HG03159 (cell line): ENCODE measurements around the gene CTXND1.

ENCODE experiments used
- ATAC-seq: cut with Tn5 transposase; IDR thresholded peaks from one replicate; pipeline ENCODE4 v1.9.1; 2021; ENCODE audit warnings: mild to moderate bottlenecking, moderate library complexity; ENCODE audit not compliant: unreplicated experiment

Gene CTXND1

DNA sequence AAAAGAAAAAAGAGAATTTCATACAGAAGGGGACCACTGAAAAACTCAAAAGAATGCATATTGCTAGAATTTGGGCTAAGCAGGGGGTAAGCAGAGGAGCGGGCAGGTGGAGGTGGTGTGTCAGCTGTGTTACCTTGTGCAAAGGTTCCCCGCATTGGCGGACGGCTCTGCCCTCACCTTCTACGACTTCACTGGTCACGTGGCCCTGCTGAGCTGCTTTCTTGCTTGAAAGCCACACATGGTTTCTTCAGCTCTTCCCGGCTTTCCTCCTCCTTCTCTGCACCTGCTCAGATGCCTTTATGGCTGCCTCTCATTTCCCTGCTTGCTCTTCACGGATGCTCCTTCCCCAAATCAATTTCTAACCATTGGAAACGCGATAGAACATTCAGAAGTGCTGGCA lies 68.7 kb downstream of the CTXND1 start:
- ATAC-seq: no peak

DNA sequence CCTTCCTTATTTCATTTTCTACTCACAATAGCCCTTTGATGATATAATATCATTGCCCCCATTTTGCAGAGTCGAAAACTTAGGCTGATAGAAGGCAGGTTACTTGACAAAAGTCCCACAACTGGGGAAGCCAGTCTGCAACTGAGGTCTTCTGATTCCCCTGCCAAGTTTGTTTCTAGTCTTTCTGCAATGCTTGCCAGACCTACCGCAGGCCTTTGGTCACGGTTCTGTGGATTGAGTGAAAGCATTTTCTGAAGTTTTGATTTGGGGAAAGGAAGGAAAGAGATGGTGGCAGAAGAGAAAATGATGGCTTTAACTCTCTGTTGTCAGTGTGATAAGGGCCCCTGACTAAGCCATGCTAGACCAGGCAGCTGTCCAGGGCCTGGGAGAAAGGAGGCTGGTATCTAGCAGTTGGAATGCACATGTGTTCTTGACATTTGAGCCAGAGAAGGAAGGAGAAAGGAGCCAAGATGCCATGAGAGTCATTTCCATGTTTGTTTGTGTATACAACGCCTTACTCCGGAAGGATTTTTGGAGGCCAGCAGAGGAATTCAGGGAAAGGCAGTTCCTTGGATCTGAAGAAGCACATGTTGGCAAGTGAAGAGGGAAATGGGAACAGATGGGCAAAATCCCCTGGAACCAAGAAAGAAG lies 69.3 kb downstream of the CTXND1 start:
- ATAC-seq: no peak

DNA sequence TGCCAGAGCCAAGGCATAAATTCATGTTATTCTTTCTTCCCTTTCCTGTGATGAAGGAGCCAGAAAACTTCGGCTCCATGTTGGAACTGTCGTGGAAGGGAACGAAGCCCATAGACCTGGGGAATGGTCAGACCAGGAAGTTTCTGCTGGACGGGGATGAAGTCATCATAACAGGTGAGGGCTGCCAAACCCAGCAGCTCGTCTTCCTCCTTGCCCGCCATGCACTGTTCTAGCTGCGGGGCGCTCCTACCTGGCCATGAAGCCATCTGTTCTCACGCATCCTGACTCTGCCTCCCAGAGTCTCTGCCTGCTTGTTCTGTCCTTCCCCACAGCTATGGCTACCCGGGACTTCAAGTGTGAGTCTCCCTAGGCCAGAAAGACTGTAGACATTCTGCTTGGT lies 71.0 kb downstream of the CTXND1 start:
- no peak for ATAC-seq

DNA sequence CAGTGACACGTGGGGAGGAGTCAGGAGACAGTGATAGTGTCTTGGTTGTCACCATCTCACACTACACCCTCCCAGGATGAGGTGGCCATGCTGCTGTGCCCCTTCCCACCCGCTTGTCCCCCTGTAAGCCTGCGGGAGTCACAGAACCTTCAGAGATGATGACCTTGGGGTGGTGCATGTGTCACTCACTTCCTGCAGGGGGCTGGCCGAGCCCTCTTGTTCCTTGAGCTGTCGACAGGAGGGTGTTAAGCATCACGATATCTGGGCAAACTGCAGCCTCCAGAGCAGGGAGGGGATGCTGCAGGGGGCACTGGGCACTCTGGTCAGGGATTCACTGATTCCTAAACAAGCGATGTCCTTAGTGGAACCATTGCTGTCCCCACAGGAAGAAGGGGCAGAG lies 71.5 kb downstream of the CTXND1 start:
- no peak for ATAC-seq

DNA sequence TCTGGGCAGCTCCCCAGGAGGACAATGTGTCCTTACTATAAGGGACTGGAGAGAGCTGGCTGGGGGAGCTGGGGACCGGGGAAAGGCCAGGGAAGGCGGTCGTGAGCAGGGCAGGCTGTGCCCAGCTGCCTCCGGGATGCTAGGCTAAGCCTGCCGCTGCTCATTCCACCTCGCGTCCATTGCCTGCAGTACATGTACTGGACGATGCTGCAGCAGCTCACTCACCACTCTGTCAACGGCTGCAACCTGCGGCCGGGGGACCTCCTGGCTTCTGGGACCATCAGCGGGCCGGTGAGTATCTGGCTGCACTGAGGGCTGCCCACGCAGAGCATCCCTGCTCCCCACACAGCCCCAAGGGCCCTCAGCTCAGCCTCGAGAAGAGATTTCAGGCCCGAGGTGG lies 72.1 kb downstream of the CTXND1 start:
- no peak for ATAC-seq

DNA sequence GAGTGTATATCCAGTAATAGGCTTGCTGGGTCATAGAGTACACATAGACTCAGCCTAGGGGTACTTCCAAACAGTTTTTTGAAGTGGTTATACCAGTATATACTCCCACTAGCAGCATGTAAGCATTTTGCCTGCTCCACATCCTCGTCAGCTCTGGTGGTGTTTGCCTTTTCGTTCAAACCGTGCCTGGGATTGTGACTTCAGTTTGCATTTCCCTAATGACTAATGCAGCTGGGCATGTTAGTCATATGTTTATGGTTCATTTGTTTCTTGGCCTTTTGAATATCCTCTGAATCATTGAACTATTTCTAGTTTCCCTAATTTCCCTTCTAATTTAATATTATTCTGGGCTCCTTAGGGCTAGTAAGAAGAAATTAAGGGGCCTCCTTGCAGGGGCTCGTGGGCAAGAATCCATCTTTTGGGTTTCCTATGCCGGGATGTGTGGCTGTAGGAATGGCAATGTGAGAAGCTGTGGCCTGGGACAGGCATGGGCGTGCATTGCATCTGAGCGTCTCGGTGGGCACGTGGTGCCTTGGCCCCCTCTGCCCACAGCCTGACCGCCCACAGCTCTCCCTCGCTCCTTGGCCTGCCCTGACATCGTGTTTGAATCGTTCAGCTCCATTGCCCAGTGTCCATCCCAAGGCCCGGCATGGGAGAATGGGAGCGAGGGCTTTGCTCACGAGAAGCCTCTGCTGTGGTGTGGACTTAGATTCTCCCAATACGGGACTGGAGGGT lies 72.8 kb downstream of the CTXND1 start:
- ATAC-seq: no peak

DNA sequence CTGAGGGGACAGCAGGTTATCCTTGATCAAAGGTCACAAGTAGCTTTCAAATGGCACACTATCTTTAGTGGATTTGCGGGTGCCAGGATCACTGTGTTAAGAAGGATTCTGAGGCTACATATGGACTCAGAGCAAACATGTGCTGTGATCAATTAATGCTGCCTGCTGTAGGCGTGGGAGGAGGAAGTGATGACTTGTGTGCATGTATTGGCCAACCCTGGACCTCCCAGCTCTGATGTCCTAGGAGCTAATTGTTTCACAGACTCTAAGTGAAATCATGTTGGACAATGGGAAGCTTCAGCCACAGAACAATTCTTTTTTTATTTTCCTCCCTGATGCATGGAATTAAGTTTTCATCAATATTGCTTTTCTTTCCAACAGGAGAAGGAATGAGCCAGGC lies 74.9 kb downstream of the CTXND1 start:
- no peak for ATAC-seq

DNA sequence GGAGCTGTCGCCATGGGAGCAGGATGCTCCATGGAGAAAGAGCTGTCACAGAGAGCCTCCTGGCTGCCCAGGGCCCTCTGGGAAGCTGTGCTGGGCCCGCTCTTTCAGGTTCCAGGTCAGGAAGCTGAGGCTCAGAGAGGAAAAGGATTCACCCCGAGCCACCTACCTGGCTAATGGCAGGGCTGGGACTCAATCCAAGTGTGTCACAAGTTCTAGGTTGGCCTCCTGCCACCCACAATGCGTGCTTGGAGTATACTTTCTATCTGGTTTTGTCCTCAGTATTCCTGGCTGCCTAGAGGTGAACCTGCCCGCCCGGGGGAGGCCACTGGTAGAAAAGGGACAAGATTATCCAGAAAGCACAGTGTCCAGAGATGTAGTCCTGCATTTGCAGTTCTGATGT lies 75.6 kb downstream of the CTXND1 start:
- no peak for ATAC-seq

DNA sequence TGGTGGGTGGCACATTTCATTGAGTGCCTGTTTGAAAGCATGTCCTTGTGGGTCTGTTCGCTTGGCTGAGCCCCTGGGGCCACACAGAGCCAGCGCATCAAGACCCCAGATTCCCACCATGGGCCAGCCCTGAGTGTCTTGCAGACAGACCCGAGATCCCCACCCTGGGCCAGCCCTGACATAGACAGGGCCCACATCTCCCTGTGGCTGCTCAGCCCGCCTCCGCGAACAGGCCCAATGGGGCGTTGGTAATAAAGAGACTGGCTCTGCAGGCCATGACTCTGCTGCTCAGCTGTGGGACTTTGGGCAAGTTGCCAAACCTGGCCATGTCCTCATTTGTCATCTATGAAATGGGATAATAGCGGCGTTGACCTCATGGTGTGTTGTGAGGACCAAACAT lies 76.6 kb downstream of the CTXND1 start:
- ATAC-seq: no peak

DNA sequence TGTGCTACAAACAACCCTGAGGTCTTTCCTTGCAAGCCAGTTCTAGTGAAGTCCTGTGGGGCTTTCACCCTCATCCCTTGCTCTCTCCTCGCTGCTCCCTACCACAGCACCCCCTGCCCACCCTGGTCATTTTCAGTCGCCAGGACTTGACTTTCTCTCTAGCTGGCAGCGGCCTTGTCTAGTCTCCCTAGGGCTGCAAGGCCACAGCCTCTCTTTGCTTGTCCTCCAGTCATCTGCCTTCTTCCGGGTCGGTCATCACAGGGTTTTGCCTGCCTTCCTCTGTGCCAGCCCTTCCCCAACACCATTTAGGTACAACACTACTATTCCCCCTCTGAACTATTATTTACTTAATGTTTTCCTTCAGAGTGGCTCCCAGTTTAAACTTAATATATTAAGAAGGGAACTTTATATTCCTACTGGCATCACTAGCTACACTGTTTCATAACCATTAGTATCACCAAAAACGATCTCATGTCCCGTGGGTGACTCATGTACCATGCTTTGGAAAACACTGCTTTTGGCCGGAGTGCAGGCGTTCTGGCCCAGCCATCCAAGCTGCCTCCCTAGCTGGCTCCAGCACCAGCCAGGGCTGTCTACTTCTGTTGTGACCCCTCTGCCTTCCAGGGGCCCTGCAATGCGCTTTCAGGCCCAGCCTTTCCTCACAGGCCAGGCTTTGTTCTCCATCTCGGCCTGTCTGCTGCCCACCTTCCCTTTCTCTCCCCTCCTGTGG lies 77.8 kb downstream of the CTXND1 start:
- no peak for ATAC-seq

DNA sequence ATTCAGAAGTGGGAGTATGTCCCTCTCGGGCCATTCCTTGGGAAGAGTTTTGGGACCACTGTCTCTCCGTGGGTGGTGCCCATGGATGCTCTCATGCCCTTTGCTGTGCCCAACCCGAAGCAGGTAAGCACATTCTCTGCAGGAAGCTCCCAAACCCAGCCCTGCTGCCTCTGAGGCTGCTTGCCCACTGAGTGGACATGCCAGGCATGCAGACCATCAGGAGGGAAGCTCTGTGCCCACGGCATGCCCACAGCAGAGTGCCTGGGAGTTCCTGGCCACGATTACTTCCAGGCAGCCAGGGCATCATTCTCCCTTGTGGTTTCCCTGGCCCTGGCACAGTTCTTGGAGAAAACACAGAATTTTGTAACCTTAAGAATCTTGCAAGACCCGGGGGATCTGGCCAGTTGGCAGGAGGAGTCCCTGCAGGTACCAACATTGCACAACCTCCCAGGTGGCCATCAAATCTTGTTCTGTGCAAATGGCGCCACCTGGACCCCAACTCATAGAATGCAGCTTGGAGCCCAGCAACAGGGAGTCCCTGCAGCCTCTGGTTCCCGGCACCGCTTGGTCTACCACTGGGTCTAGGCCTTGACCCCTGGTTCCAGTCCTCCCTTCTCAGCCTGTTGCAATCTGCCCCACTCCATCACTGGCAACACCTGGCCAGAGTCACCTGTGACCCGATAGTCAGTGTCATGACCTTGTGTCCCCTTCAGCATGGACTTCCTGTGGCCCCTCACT lies 78.8 kb downstream of the CTXND1 start:
- peak; percentile 77 for ATAC-seq

DNA sequence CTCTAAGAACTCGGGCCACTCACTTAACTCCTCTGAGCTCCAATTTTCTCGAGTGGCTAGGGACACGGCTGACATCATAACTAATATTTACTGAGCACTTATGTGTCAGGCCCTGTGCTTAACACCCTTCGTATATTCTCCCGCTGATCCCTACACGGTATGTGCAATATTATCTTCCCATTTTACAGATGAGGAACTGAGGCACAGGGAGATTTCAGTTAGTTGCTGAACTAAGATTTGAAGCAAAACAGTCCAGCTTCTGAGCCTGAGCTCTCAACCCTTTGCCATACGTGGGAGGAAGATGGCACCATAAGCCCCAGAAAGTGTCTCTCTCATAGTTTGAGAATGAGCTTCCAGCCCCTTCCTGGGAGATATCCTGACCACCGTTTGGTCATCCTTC lies 79.6 kb downstream of the CTXND1 start:
- ATAC-seq: no peak

DNA sequence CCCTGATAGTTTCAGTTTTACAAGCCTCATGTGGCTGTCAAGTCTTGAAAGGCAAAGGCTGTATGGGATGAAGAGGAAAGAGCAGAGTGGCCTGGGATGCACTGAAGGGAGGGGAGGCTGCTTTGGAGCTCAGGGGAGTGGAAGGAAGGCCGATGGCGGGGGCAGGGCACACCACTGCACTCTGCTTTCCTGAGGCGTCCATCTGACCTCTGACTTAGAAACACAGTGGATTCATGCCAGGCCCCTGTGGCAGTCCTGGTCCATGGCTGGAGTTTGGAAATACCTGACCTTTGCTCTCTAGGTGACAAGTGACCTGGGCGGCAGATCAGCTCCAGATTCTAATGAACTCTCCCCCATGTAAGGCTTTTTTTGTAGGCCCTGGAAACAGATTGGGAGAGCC lies 80.2 kb downstream of the CTXND1 start:
- ATAC-seq: no peak

DNA sequence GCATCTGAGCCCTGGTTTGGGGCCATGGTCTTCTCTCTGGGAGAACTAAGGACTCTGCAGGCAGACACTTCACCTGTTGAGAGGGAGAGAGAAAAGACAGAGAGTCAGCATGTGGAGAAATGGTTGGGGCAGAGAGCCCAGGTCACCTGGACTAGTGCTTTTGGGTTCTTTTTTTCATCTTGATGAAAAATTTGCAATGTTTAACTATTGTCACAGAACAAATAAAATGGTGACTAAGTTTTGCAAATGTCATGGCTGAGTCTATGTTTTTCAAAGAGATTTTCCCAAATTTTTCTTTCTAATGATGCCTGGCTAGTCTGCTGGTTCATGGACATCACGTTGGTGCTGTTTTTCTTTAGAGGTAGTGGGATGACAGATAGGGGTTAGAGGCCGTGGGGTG lies 81.4 kb downstream of the CTXND1 start:
- ATAC-seq: no peak

DNA sequence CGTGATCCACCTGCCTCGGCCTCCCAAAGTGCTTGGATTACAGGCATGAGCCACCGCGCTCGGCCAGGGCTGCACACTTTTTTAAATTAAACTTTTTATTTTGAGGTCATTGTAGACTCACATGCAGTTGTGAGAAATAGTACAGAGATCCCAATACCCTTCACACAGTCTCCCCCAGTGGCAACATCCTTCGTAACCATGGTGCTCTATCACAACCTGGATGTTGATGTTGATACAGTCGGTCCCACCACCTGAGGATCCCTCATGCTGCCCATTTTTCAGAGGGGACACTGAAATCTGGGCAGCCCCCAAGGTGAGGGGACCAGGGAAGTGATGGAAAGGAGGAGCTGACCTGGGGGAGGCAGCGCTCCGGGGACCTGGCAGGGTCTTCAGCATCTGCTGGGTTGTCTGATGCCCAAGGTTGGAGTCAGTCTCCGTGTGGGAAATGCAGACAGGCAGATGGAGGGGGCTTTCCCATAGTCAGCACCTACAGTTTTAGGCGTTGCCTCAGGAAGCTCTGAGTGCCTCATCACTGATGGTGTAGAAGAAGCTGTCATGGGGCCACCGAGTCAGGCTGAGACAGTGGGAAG lies 82.2 kb downstream of the CTXND1 start:
- ATAC-seq: no peak

DNA sequence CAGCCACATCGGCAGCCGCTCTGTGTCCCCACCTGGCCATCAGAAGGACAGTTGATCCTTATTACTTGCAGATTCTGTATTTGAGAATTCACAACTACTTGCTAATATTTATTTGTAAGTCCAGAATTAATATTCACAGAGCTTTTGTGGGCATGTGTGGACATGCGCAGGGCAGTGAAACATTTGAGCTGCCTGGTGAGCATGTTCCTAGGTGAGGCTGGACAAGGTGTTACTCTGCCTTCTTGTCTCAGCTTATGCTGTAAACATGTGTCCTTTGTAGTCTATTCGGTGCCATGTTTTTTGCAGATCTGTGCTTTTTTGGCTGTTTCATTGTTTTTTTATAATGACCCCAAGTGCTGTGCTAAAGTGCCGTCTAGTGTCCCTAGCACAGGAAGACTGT lies 83.6 kb downstream of the CTXND1 start:
- no peak for ATAC-seq

DNA sequence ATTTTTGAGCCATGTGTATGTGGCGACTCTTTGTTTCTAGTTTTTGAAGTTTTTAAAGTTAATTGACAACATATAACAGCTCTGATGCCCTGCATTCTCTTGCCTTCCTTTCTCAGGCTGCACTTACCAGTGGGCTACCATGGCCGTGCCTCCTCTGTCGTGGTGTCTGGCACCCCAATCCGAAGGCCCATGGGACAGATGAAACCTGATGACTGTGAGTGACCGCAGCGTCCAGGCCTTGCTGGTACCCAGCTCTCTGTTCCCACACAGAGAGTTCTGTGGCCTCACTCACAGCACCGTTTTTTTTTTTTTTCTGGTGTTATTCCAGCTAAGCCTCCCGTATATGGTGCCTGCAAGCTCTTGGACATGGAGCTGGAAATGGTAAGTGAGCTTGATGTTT lies 84.1 kb downstream of the CTXND1 start:
- no peak for ATAC-seq

DNA sequence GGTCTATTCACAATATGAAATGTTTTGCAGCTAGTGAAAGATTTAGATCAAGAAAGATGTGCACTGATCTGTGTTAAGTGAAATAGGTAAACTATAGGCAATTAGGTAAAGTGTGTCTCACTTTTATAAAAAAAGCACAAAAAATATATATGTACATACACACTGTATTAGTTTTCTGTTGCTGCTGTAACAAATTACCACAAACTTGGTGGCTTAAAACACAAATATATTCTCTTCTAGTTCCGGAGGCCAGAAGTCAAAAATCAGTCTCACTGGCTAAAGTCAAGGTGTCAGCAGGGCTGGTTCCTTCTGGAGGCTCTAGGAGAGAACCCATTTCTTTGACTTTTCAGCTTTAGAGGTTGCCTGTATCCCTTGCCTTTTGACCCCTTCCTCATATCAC lies 88.1 kb downstream of the CTXND1 start:
- no peak for ATAC-seq

DNA sequence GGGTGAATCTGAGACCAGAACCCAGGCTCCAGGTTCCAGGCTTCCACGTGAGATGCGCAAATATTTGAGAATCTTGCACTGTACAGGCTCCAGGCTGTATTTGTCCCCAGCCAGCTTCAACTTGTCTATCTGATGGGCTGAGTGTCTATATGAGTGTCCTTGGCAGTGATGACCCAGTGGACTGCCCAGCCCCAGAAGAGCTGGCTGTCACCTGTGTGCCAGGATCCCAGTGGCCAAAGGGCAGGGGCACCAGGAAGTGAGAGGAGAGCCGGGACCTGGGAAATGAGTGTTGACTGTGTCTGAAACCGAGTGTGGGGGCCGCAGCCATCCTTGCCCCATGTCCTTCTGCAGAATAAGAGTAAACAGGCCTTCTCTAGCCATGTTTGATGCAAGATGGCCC lies 88.8 kb downstream of the CTXND1 start:
- no peak for ATAC-seq

DNA sequence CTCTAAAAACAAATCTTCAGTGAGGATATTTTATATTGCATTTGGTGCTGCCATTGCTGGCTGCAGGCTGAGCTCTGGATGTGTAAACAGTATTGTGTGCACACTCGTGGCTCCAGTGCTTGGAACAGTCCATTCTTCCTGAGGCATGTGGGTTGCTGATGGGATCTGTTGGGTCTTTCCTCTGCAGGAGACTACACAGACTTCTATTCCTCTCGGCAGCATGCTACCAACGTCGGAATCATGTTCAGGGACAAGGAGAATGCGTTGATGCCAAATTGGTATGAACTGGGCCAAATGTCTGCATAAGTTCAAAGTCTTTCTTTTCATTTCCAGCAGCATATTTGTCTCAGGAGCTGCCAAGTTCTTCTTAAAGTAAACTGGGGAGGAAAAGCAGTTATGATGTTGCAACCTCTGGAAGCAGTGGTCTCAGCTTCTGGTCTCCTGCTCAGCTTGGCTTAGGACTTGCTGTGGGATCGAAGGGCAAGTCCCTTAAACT lies 89.9 kb downstream of the CTXND1 start:
- ATAC-seq: no peak

DNA sequence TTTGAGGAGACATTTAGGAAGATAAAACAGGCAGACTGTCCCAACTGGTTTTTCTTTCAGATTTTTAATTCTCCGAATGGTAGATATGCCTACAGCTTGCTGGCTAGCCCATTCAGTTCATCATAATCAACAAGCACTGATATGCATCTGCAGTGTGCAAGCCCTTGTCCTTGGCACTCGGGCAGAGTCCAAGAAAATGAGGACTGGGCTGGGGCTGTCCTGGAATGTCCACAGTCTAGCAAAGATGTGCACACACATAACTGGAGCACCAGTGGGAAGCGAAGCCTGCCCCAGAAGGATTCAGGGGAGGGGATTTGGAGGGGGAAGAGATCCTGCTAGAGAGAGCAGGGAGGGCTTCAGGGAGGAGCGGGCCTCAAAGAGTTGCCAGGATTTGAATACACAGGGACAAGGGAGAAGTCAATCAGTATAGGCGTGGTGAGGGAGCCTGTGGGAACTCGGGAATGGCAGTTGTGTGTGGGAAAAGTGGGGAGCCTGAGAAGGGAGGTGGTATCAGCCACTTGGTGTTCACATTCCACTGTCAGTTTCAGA lies 90.5 kb downstream of the CTXND1 start:
- no peak for ATAC-seq
